Amniotic epithelial cell (primary cell): Measurements from ENCODE around the gene NRBF2.

ENCODE experiments used
- DNase-seq: peaks from one replicate; pipeline ENCODE4 v3.0.0-alpha.2; 2010; ENCODE audit warnings: low read depth

NRBF2 gene

DNA sequence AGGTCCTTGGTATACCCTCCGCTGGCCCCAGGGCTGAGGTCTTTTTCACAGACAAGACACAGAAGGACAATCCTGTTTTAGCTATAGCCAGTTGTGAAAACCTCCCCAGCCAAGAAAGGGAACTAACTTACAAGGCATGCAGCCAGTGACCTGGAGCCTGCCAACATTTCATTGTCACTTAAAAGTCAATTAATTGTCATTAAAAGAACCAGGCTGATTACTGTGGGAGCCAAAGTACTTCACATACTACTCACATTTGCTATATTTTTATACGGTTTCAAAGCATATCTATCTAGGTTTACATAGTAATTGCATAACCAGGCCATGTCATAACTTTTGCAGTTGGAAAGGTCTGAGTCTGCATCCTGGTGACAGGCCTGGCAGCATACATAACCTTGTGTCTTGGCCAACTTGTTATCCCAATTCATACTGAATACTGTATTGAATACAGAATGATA lies 31.1 kb downstream of the NRBF2 start:
- no peak for DNase-seq

DNA sequence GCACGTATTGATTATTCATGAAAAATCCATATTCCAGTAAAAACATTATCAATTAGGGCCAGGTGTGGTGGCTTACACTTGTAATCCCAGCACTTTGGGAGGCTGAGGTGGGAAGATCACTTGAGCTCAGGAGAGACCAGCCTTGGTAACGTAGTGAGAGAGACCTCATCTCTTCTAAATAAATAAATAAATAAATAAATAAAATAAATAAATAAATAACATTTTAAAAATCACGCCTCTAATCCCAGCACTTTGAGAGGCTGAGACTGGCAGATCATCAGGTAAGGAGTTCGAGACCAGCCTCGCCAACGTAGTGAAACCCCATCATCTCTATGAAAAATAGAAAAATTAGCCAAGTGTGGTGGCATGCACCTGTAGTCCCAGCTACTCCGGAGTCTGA lies 32.1 kb downstream of the NRBF2 start:
- DNase-seq: no peak

DNA sequence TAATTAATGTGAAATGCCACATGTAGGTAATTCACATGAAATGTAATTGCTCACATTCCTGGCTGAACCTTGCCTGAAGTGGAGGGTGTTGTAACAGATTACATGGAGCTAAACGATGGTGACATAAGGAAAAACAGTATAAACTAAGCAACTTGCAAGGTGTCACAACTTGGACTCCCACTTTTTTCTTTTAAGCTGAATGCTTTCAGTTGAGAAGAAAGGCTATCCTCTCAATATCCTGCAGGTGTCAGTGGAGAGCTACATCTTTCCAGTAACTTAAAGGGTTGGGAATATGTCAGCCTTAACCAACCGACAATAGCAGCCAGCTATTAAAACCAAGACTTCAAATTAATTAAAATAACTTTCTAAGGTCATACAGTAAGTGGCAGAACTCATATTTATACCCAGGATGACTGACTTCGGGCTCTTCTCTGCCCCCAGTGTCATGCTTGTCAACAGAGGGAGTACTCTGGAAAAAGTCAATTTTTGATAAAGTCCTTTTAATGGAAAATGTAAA lies 33.7 kb downstream of the NRBF2 start:
- DNase-seq: peak; percentile 82

DNA sequence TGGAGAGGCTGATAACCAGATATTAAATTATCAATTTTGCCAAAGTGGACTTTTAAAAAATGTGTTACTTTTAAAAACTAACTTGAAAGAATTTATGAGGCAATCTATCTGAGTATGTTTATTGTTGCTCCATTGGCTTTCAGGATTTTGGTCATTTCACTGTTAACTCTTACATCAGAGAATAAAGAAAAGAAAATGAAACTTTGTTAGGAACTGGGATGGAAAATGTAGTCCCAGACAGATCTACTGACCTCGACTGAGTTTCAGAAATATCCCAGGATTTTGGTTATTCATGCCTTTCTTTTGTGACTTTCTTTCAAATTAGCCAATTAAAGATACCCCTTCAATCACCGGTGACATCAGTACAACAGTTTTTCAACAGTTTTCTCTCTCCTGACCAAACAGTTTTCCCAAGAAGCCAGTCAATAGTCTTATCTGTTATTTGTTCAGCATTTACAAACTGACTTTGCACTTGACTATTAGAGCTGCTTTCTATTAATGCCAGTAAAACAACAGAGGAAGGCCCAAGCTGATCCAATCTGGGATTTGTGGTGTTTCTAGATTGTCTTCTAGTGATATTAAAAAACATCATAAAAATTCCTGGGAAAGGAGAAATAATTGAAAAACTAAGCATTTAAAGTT lies 35.8 kb downstream of the NRBF2 start:
- no peak for DNase-seq

DNA sequence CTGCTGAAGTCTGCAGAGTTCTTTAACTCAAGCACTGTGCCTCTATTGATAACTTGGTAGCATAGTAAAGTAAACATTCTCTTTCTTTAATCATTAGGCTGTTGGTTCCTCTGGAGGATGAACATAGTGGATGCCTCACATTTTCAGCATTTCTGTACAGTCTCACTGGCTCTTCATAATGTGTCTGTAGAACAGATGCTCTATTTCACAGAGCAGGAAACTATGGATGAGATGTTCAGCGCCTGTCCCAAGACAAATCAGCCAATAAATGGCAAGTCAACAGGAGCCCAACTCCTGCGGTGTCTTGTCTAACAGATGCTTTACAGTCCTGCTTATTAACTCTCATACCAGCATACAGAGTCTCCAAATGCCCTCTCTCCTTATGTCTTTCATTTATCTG lies 36.5 kb downstream of the NRBF2 start:
- DNase-seq: no peak

DNA sequence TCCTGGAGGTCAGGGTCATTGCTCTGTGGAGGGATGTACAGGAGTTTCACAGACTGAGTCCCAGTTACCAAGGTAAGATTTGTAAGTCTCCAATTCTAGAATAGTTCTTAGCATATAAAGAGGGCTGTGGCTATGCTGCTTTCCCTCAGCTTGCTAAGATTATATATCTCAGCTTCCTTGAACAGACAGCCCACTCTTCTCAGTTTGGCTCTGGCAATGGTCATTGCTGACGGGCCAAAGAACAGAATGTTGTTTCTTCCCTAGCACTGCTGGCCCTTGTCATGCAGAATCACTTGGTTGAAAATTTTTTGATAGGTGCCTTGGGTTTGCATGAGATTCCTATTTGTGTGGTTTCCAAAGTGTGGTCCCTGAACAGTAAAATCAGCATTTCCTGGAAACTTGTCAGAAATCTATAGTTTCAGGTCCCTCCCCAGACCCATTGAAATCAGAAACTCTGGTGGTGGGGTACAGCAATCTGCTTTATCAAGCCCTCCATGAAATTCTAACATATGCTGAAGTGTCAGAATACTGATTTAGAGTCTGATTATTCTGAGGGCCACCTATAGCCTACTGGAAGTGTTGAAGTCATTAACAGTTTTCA lies 38.2 kb downstream of the NRBF2 start:
- no peak for DNase-seq

DNA sequence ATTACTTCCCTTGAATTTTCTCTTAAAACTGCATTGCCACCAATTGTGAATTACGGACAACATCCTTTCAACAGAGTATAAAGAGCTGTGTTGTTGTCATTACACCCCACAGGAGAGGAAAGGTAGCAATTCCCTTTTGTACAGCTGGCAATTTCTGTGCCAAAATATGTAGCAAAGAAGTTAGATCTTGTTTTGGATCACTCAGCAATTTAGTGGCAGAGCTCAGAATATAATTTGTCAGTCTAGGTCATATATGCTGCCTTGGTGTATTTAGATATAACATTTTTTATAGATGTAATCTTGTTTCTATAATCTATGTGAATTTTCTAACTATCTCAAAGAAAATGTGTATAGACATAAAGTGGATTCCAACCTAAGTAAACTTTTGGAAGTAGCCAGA lies 38.8 kb downstream of the NRBF2 start:
- DNase-seq: no peak

DNA sequence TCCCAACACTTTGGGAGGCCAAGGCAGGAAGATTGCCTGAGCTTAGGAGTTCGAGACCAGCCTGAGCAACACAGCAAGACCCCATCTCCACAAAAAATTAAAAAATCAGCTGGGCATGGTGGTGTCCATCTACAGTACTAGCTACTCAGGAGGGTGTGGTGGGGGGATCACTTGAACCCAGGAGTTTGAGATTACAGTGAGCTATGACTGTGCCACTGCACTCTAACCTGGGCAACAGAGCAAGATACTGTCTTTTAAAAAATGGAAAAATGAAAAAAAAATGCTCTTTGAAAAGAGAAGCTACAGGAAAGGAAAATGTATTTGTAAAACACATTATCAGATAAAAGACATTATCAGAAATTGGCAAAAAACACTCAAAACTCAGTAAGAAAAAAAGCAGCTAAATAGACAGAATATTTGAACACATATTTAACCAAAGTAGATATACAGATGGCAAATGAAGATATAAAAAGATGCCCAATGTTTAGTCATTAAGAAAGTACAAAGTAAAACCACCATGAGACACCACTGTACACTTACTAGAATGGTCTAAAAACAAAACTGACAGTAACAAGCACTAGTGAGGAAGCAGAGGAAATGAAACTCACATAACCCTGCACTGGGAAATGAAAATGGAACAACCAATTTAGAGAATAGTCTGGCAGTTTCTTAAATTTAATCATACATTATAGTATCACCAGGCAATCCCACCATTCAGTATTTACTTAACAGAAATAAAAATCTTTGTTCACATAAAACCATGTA lies 40.5 kb downstream of the NRBF2 start:
- DNase-seq: no peak

DNA sequence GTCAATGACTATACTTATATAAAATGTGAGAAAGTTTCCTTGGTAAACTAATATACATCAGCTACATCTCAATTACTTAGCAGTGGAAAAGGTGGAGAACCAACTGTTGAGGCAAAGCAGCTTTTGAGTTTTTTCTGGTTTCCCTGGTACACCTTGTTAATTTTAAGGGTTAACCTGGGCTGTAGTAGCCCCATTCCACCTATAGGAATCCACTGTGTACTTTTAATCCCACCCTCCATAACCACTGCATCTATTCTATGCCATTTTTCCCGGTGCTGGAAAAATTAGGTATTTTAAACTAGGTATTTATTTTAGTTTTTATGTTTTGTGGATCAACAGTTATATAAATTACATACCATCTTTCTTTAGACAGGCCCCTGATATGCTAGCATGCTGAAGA lies 42.4 kb downstream of the NRBF2 start:
- DNase-seq: no peak

DNA sequence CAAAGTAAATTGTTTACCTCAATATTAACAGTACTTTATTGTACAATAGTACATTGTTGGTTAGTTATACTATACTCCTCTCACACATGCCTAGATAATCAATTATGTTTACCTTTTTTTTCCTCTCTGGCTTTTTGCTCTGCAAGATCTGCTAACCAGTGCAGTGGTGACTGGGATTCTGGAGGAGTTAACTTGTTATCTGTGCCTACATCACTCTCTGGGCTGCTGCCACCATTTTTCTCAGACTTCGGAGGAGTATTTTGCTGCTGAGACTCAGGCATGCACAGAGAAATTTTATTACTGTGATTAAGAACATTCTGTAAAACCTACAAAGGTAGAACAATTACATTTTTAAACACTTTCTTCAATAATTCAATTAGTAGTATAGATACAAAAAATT lies 59.7 kb downstream of the NRBF2 start:
- peak; percentile 84 for DNase-seq

DNA sequence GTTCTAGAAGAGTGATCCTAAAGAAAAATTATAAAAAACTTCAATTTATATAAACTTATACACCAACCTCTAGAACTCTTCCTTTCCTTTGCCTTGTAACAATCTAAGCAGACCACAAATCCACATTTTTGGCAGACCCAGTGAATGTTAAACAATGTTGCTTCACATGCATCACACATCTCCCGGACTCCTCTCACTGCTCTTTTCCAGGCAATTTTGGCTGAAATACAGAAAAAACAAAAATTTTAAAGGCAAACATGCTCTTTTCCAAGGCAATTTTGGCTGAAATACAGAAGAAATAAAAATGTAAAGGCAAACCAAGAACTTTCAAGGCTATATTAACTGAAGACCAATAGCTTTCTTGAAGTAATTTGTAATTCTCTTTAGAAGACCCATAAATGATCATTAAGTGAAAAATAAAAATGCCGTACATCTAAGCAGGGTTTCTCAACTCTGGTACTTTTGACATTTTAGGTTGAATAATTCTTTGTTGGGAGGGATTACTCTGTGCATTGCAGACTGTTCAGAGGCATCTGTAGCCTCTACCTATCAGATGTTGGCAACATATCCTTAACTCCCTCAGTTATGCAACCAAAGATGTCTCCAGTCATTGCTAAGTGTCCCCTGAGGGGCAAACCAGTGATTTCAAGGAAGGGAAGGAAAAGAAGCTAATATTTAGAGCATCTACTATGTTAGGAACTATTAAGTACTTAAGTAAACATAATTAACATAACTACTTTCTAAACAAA lies 64.4 kb downstream of the NRBF2 start:
- peak; percentile 63 for DNase-seq

DNA sequence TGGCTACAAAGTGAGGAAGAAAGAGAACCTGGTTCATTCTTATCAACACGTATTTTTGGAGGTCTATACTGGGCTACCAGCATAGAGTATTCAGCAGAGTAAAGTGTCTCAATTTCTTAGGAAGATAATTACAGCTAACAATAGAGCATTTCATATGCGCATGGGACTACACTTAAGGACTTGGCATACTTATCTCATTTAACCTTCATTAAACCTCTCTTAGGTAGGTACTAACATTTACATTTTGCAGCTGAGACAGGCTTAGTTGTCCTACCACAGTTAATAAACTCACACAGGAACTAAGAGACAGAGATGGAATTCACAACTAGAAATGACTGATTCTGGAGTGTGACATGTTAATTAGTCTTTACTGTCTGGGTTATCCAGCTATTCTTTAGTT lies 66.6 kb downstream of the NRBF2 start:
- DNase-seq: no peak

DNA sequence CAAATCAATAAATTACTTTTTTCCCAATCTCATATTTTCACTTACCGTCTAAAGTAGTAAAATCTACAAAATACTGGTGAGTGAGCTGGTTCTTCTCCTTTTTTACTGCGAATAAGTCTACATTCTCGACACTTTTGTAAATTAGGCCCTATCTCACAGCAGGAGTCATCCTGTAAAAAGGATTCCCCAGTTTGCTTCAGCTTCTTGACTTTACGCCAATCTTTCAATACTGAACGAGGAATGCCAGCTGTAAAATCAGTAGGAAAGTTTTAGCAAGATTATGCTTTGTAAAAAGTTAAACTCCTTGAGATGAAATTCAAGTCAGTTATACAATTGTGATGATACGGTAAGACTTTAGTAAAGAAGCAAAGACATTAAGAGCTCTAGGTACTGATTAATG lies 67.3 kb downstream of the NRBF2 start:
- DNase-seq: no peak

DNA sequence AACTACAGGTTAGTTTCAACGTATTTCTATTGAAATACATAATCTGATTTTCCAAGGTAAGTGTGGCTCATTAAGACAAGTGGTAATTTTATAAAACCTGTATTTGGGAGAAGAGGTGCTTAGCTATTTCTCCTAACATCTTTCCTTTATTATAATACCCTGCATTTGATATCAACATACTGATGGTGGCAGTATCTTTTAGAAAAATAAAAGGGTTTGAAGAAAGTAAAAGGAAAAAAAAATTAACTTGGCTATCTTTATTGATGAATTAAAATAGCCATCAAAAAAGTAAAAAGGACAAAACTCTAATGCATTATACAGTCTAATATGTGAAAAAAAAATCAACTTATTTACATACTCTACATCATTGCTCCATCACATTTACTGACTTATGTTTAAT lies 68.0 kb downstream of the NRBF2 start:
- no peak for DNase-seq
